Adrenal gland (tissue), 5 donors: ENCODE data around the gene NFIB.

Experiments used
- CTCF ChIP-seq, 6 experiments: fragments of 450-650 bp in 4 of 6; fragments of 200-600 bp in 2 of 6; sonication (generic) in 1 of 6; IDR thresholded peaks; 1 replicate in 5 of 6; 2 replicates in 1 of 6; pipeline versions ENCODE4 v1.5.1 to v1.8.0; 2016 to 2021; ENCODE audit warnings: antibody characterized with exemption in 6 of 6, mild to moderate bottlenecking in 2 of 6, moderate library complexity in 1 of 6
- POLR2A ChIP-seq, 2 donors: fragments of 450-650 bp; IDR thresholded peaks; one replicate each; pipeline ENCODE4 v1.6.1; 2017; ENCODE audit warnings: antibody characterized with exemption in 2 of 2, mild to moderate bottlenecking in 2 of 2, moderate library complexity in 1 of 2
- donor health status: DM: no; HTN: no; CAD: no.

GRCh38 chr9:14097666-14098415, 216.1 kb downstream of the NFIB start:
- no peak for TF ChIP-seq CTCF (IDR thresholded peaks at IDR 0.05)
- no peak for TF ChIP-seq POLR2A (IDR thresholded peaks at IDR 0.05)
